WTC11 (cell line): ENCODE data around the gene EPN2. TPM values are rescaled to one million over a fixed set of nuclear protein-coding genes. Genes with fewer than 3 reads are reported as not detected.
A peak's percentile ranks its signal among the peaks of the same experiment; 100 is the strongest.

Source experiments
- ATAC-seq: fragments of 200-7000 bp; cut with Tn5 transposase; 2 replicates; pipeline ENCODE4 v1.10.0; 2021; ENCODE audit warnings: mild to moderate bottlenecking, moderate library complexity
- CTCF ChIA-PET: fragments of 300-600 bp; sonication (Branson Sonifier 250); formaldehyde crosslinking; loops from one replicate; lab custom pipeline; 2021; ENCODE audit warnings: antibody characterized with exemption; lab: Charles Lee
- POLR2A ChIA-PET: fragments of 350-600 bp; sonication (Branson Sonifier 250); formaldehyde crosslinking; loops from one replicate; lab custom pipeline; 2021; ENCODE audit warnings: antibody characterized with exemption; lab: Charles Lee
- DNase-seq: peaks from one replicate; pipeline ENCODE4 v3.0.0; 2021; ENCODE audit warnings: low spot score
- H3K27ac Mint-ChIP-seq: 2 replicates; pipeline ENCODE4 v1.8.0; 2021; ENCODE audit warnings: mixed read lengths
- H3K27me3 Mint-ChIP-seq: 2 replicates; pipeline ENCODE4 v1.8.0; 2021; ENCODE audit warnings: low read depth, mild to moderate bottlenecking, moderate library complexity, mixed read lengths
- H3K36me3 Mint-ChIP-seq: 2 replicates; pipeline ENCODE4 v1.8.0; 2021; ENCODE audit warnings: mixed read lengths
- H3K4me1 Mint-ChIP-seq: 2 replicates; pipeline ENCODE4 v1.8.0; 2022; ENCODE audit warnings: mixed read lengths
- H3K4me3 Mint-ChIP-seq: 2 replicates; pipeline ENCODE4 v1.8.0; 2021; ENCODE audit warnings: mild to moderate bottlenecking, moderate library complexity, mixed read lengths
- H3K9me3 Mint-ChIP-seq: 2 replicates; pipeline ENCODE4 v1.8.0; 2021; ENCODE audit warnings: mixed read lengths
- ATF1 ChIP-seq: sonication (generic); formaldehyde crosslinking; IDR thresholded peaks from 2 replicates; pipeline ENCODE4 v1.8.1; 2023; ENCODE audit warnings: mild to moderate bottlenecking, moderate library complexity, missing genetic modification reagents
- ATF2 ChIP-seq: sonication (generic); formaldehyde crosslinking; IDR thresholded peaks from 2 replicates; pipeline ENCODE4 v1.8.1; 2022; ENCODE audit warnings: low read depth, missing genetic modification reagents, borderline replicate concordance
- CTCF ChIP-seq: fragments of 200-600 bp; IDR thresholded peaks from 2 replicates; pipeline ENCODE4 v1.8.0; 2022; ENCODE audit warnings: antibody characterized with exemption
- E2F5 ChIP-seq: sonication (generic); formaldehyde crosslinking; IDR thresholded peaks from 2 replicates; pipeline ENCODE4 v1.8.1; 2022; ENCODE audit warnings: mild to moderate bottlenecking, moderate library complexity, missing genetic modification reagents
- ESRRA ChIP-seq: sonication (generic); formaldehyde crosslinking; IDR thresholded peaks from 2 replicates; pipeline ENCODE4 v1.8.1; 2022; ENCODE audit warnings: mild to moderate bottlenecking, missing genetic modification reagents, borderline replicate concordance
- FOXP1 ChIP-seq: sonication (generic); formaldehyde crosslinking; IDR thresholded peaks from 2 replicates; pipeline ENCODE4 v1.8.0; 2022; ENCODE audit warnings: missing genetic modification reagents, mild to moderate bottlenecking, moderate library complexity, borderline replicate concordance
- KAT7 ChIP-seq: sonication (generic); formaldehyde crosslinking; IDR thresholded peaks from 2 replicates; pipeline ENCODE4 v1.8.1; 2023; ENCODE audit warnings: missing genetic modification reagents, mild to moderate bottlenecking, borderline replicate concordance
- NR3C1 ChIP-seq: sonication (generic); formaldehyde crosslinking; conservative IDR thresholded peaks from 2 replicates; pipeline ENCODE4 v1.8.1; 2023; ENCODE audit warnings: low read depth, mild to moderate bottlenecking, missing genetic modification reagents
- OVOL2 ChIP-seq: fragments of 250-450 bp; sonication (Bioruptor Pico); IDR thresholded peaks from 2 replicates; pipeline ENCODE4 v1.9.0; 2021; ENCODE audit warnings: mild to moderate bottlenecking, borderline replicate concordance
- PRDM15 ChIP-seq: sonication (generic); formaldehyde crosslinking; IDR thresholded peaks from 2 replicates; pipeline ENCODE4 v1.8.0; 2022; ENCODE audit warnings: missing genetic modification reagents
- PRRX2 ChIP-seq: fragments of 250-450 bp; sonication (Bioruptor Pico); IDR thresholded peaks from 2 replicates; pipeline ENCODE4 v1.8.0; 2021; ENCODE audit warnings: mild to moderate bottlenecking
- TEAD4 ChIP-seq: sonication (generic); formaldehyde crosslinking; IDR thresholded peaks from 2 replicates; pipeline ENCODE4 v1.8.0; 2022; ENCODE audit warnings: mild to moderate bottlenecking, missing genetic modification reagents
- ZBTB21 ChIP-seq: sonication (generic); formaldehyde crosslinking; IDR thresholded peaks from 2 replicates; pipeline ENCODE4 v1.8.1; 2023; ENCODE audit warnings: mild to moderate bottlenecking, missing genetic modification reagents, borderline replicate concordance
- ZNF416 ChIP-seq: fragments of 250-450 bp; sonication (Bioruptor Pico); IDR thresholded peaks from 2 replicates; pipeline ENCODE4 v1.9.0; 2021; ENCODE audit warnings: mild to moderate bottlenecking, inconsistent platforms
- ZNF423 ChIP-seq: fragments of 250-450 bp; sonication (Bioruptor Pico); IDR thresholded peaks from 2 replicates; pipeline ENCODE4 v2.1.2; 2022; ENCODE audit warnings: mild to moderate bottlenecking, moderate library complexity
- ZNF425 ChIP-seq: fragments of 250-450 bp; sonication (Bioruptor Pico); conservative IDR thresholded peaks from 2 replicates; pipeline ENCODE4 v1.9.0; 2021; ENCODE audit warnings: mild to moderate bottlenecking
- total RNA-seq: library from RNA; stranded (reverse); gene quantifications from 3 replicates; pipeline ENCODE4 v1.2.3, GENCODE V29; 2021
- TF ChIP-seq, protein P1 (sequence below): fragments of 250-450 bp; sonication (Bioruptor Pico); IDR thresholded peaks from 2 replicates; pipeline ENCODE4 v1.9.0; 2021; ENCODE audit warnings: mild to moderate bottlenecking, borderline replicate concordance

Gene EPN2
- total RNA-seq, 1 experiment from 2014 or later = 48.8 TPM

DNA sequence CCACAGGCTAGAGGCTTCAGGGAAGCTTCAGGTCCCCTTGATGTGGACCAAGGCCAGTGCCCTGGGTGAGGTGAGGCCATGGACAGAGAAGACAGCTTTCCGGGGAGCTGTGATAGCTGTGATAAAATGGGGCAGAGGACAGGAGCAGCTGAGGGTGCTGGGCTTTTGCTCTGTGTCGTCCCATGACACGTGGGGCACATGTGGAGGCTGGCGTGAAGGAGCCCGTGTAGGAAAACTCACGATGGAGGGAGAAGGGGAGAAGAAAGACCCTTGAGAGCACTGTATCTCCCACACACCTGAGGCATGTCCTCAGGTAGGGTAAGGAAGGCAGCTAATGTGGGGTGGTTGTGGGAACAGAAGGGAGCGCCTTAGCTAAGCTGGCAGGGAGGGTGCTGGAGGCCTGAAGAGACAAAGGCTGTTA lies 104.1 kb downstream of the EPN2 start (continued):
- TF ChIP-seq ATF2 (no peak), TEAD4 (CRISPR knock-in tag) (no peak), NR3C1 (no peak), ZNF416 (CRISPR knock-in tag) (no peak), OVOL2 (CRISPR knock-in tag) (no peak), PRRX2 (CRISPR knock-in tag) (no peak), PRDM15 (CRISPR knock-in tag) (no peak), ZNF425 (CRISPR knock-in tag) (no peak), KAT7 (no peak), CTCF (no peak)

DNA sequence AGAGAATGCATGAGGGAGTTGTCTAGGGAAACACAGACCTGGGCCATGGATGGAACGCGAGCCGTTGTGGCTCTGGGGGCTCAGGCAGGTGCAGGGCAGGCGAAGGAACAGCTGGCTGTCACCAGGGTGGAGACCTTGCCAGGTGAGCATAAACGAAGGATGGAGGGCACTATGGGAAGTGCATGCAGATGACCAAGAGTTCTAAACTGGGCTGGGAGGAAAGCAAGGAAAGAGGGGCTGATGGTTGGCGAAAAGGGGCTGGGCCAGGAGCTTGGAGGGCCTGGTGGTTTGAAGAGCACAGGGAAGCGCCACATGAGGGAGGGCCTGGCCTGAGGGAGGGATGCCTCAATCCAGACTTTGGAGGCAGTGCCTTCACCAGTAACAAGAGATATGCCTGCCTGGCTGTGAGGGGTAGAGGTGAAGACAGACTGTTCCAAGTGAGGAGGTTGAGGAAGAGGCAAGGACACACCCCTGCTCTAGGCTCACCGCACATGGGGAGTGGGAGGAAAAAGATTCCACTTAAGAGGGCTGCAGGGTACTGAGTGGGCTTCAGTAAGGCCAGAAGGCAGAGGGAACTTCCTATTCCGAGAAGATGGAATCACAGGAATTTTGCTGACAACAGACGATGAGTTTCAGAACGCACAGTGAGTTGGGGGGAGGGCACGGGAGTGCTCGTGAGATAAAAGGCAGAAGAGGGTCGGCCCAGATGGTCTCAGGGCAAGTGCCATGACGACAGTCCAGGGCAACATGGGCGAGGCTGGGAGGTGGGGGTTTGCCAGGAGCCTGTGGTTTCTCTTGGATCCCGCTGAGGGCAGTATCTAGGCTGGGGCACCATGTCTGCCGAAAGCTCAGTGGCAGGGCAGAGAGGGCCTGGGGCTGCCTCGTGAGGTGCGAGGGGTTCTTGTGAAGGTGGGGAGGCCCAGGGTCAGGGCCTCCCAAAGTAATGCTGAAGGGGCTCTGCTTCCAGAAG lies 104.8 kb downstream of the EPN2 start:
- Mint-ChIP-seq H3K4me1 (peaks cover 43% of the 10 kb centered on the region), H3K9me3 (no peaks in the 10 kb centered on the region), H3K36me3 (peaks cover 3% of the 10 kb centered on the region; the same call in 1 of the 2 replicates), H3K27me3 (no peaks in the 10 kb centered on the region), H3K4me3 (no peak overlapping the region), H3K27ac (peak overlapping the region; percentile 22)
- DNase-seq (peak; percentile 11), ATAC-seq (no peak)
- TF ChIP-seq, protein P1, sequence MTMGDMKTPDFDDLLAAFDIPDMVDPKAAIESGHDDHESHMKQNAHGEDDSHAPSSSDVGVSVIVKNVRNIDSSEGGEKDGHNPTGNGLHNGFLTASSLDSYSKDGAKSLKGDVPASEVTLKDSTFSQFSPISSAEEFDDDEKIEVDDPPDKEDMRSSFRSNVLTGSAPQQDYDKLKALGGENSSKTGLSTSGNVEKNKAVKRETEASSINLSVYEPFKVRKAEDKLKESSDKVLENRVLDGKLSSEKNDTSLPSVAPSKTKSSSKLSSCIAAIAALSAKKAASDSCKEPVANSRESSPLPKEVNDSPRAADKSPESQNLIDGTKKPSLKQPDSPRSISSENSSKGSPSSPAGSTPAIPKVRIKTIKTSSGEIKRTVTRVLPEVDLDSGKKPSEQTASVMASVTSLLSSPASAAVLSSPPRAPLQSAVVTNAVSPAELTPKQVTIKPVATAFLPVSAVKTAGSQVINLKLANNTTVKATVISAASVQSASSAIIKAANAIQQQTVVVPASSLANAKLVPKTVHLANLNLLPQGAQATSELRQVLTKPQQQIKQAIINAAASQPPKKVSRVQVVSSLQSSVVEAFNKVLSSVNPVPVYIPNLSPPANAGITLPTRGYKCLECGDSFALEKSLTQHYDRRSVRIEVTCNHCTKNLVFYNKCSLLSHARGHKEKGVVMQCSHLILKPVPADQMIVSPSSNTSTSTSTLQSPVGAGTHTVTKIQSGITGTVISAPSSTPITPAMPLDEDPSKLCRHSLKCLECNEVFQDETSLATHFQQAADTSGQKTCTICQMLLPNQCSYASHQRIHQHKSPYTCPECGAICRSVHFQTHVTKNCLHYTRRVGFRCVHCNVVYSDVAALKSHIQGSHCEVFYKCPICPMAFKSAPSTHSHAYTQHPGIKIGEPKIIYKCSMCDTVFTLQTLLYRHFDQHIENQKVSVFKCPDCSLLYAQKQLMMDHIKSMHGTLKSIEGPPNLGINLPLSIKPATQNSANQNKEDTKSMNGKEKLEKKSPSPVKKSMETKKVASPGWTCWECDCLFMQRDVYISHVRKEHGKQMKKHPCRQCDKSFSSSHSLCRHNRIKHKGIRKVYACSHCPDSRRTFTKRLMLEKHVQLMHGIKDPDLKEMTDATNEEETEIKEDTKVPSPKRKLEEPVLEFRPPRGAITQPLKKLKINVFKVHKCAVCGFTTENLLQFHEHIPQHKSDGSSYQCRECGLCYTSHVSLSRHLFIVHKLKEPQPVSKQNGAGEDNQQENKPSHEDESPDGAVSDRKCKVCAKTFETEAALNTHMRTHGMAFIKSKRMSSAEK = no peak
- no peak for TF ChIP-seq ESRRA
- TF ChIP-seq ZNF423 (CRISPR knock-in tag) = no peak
- no peak for TF ChIP-seq ZBTB21 (CRISPR knock-in tag)
- TF ChIP-seq E2F5 (CRISPR knock-in tag) = no peak
- TF ChIP-seq FOXP1 (CRISPR knock-in tag) = no peak
- TF ChIP-seq ATF1 (CRISPR knock-in tag) = no peak
- no peak for TF ChIP-seq ATF2
- POLR2A ChIA-PET = no interaction called here
- CTCF ChIA-PET = interaction anchor here (0.8 to 5.8 kb wide), 3 partner anchors 20 to 105 kb away, joined by 3 to 58 read pairs (median 4); partner anchors contain the start of gene B9D1
